Endothelial cell of umbilical vein (primary cell): ENCODE results near the gene CFAP20. TPM values are rescaled to one million over a fixed set of nuclear protein-coding genes. Genes with fewer than 3 reads are reported as not detected.
A peak's percentile ranks its signal among the peaks of the same experiment; 100 is the strongest.

Experiments
- BruUV-seq: library from RNA; stranded (reverse); fragments of 400-500 nt; replicated peaks from 2 replicates; lab custom pipeline; 2021; lab: Mats Ljungman, UMichigan
- CTCF ChIA-PET: fragments of 300-600, 350-600 bp; sonication (Branson Sonifier 250); formaldehyde crosslinking; loops from one replicate; lab custom pipeline; 2021; ENCODE audit warnings: antibody characterized with exemption, inconsistent platforms; lab: Charles Lee
- POLR2A ChIA-PET: fragments of 300-600, 350-600 bp; sonication (Branson Sonifier 250); formaldehyde crosslinking; loops from one replicate; lab custom pipeline; 2021; ENCODE audit warnings: antibody characterized with exemption, inconsistent platforms; lab: Charles Lee
- DNase-seq: peaks from one replicate; pipeline ENCODE4 v3.0.0-alpha.2; 2011; ENCODE audit warnings: low read depth, low spot score
- FAIRE-seq: peaks from 2 replicates; lab custom pipeline; 2011; peaks lifted over from hg19 to GRCh38; lab: Jason Lieb, UNC
- H2AFZ ChIP-seq: 2 replicates; pipeline ENCODE4 v1.6.0; 2012; ENCODE audit warnings: low read depth, low read length, control low read depth, inconsistent platforms
- H3K27ac ChIP-seq: 2 replicates; pipeline ENCODE4 v1.5.1; 2011; ENCODE audit warnings: low read depth, mild to moderate bottlenecking, control low read depth, low read length, moderate library complexity; ENCODE audit not compliant: insufficient read depth
- H3K27me3 ChIP-seq, 2 experiments: 2 replicates each; pipeline versions ENCODE4 v1.6.0 to v1.6.1; 2011; ENCODE audit warnings: low read length in 2 of 2, mixed read lengths in 1 of 2; ENCODE audit not compliant: control insufficient read depth in 2 of 2, insufficient read depth in 2 of 2
- H3K36me3 ChIP-seq, 2 experiments: 2 replicates in 1 of 2; 3 replicates in 1 of 2; pipeline ENCODE4 v1.5.1; 2011; ENCODE audit warnings: low read length in 2 of 2, mild to moderate bottlenecking in 1 of 2, moderate library complexity in 1 of 2; ENCODE audit not compliant: control insufficient read depth in 2 of 2, insufficient read depth in 2 of 2; ENCODE audit errors: extremely low read depth in 1 of 2
- H3K4me1 ChIP-seq: 3 replicates; pipeline ENCODE4 v1.5.1; 2011; ENCODE audit warnings: mild to moderate bottlenecking, low read length; ENCODE audit not compliant: control insufficient read depth, insufficient read depth; ENCODE audit errors: extremely low read depth
- H3K4me2 ChIP-seq: 2 replicates; pipeline ENCODE4 v1.6.1; 2011; ENCODE audit warnings: low read length, control low read depth, mixed read lengths; ENCODE audit not compliant: insufficient read depth
- H3K4me3 ChIP-seq, 3 experiments: fragments of 200-600 bp in 1 of 3; sonication (generic), shearing (Covaris generic) in 1 of 3; replicated peaks in 1 of 3; 2 replicates each; pipeline ENCODE4 v1.5.1; 2011 to 2016; ENCODE audit warnings: control low read depth in 3 of 3, low read length in 3 of 3, mild to moderate bottlenecking in 2 of 3, inconsistent platforms in 1 of 3, low read depth in 1 of 3, moderate library complexity in 1 of 3; ENCODE audit not compliant: insufficient read depth in 1 of 3
- H3K79me2 ChIP-seq: 2 replicates; pipeline ENCODE4 v1.6.0; 2012; ENCODE audit warnings: low read length, inconsistent platforms; ENCODE audit not compliant: control insufficient read depth, insufficient read depth
- H3K9ac ChIP-seq: replicated peaks from 2 replicates; pipeline ENCODE3; 2011; ENCODE audit warnings: low read length, control low read depth; ENCODE audit not compliant: insufficient read depth; ENCODE audit errors: extremely low read depth
- H3K9me1 ChIP-seq: replicated peaks from 3 replicates; pipeline ENCODE4 v1.6.0; 2011; ENCODE audit warnings: mild to moderate bottlenecking, low read length; ENCODE audit not compliant: control insufficient read depth, insufficient read depth; ENCODE audit errors: extremely low read depth
- H3K9me3 ChIP-seq: replicated peaks from 2 replicates; pipeline ENCODE4 v1.5.1; 2012; ENCODE audit warnings: low read length, inconsistent platforms; ENCODE audit not compliant: control insufficient read depth, insufficient read depth
- H4K20me1 ChIP-seq: replicated peaks from 2 replicates; pipeline ENCODE3; 2011; ENCODE audit warnings: mild to moderate bottlenecking, low read length; ENCODE audit not compliant: control insufficient read depth, insufficient read depth; ENCODE audit errors: extremely low read depth
- CTCF ChIP-seq, 2 donors: IDR thresholded peaks; 1 replicate in 1 of 2; 2 replicates in 1 of 2; pipeline ENCODE4 v1.5.1; 2011; ENCODE audit warnings: low read length in 2 of 2, mild to moderate bottlenecking in 2 of 2, moderate library complexity in 2 of 2, control low read depth in 1 of 2, inconsistent platforms in 1 of 2, low read depth in 1 of 2; ENCODE audit not compliant: insufficient read depth in 1 of 2; ENCODE audit errors: extremely low read depth in 1 of 2
- EZH2 ChIP-seq: IDR thresholded peaks from 2 replicates; pipeline ENCODE4 v1.6.1; 2012; ENCODE audit warnings: borderline replicate concordance, low read depth, mild to moderate bottlenecking, moderate library complexity, low read length, inconsistent platforms; ENCODE audit not compliant: severe bottlenecking
- FOS ChIP-seq: IDR thresholded peaks from 2 replicates; pipeline ENCODE4 v1.6.1; 2011; ENCODE audit warnings: mild to moderate bottlenecking, low read length, moderate library complexity, borderline replicate concordance; ENCODE audit not compliant: insufficient read depth
- GATA2 ChIP-seq: IDR thresholded peaks from 2 replicates; pipeline ENCODE4 v1.7.0; 2011; ENCODE audit warnings: low read depth, mild to moderate bottlenecking, moderate library complexity, mixed read lengths, low read length; ENCODE audit not compliant: insufficient read length, insufficient read depth
- JUN ChIP-seq: IDR thresholded peaks from 2 replicates; pipeline ENCODE4 v1.6.1; 2011; ENCODE audit warnings: borderline replicate concordance, low read depth; ENCODE audit not compliant: insufficient read length, insufficient read depth
- MAX ChIP-seq: IDR thresholded peaks from 2 replicates; pipeline ENCODE4 v1.6.1; 2011; ENCODE audit not compliant: insufficient read depth, insufficient read length
- MYC ChIP-seq: IDR thresholded peaks from one replicate; pipeline ENCODE4 v1.6.1; 2011; ENCODE audit warnings: mild to moderate bottlenecking, low read depth, low read length
- POLR2A ChIP-seq: IDR thresholded peaks from 2 replicates; pipeline ENCODE4 v1.6.1; 2012; ENCODE audit warnings: low read depth, mild to moderate bottlenecking, control low read depth, low read length
- POLR2AphosphoS5 ChIP-seq: IDR thresholded peaks from 2 replicates; pipeline ENCODE4 v1.6.1; 2012; ENCODE audit warnings: low read depth, mild to moderate bottlenecking, control low read depth, low read length, moderate library complexity; ENCODE audit not compliant: insufficient read depth
- dilution Hi-C: fragments of 300-500 bp; cut with MboI; formaldehyde crosslinking; loops from one replicate; pipeline ENCODE4 v1.15.0; 2019; ENCODE audit warnings: low sequenced_read_pairs; ENCODE audit not compliant: extremely low pct_ligation_motif_present
- intact Hi-C: fragments of 100-400 bp; cut with micrococcal nuclease; formaldehyde crosslinking; loops from one replicate; pipeline ENCODE4 v1.10.0; 2022
- polyA plus RNA-seq, 4 experiments: library from polyadenylated mRNA; depleted of rRNA in 3 of 4; stranded (reverse) in 3 of 4; unstranded in 1 of 4; fragments of >200 nt; gene quantifications; 2 replicates each; pipeline versions ENCODE4 v1.2.1 to v1.2.3, GENCODE V29; 2011 to 2012; ENCODE audit warnings: missing spikeins in 1 of 4
- total RNA-seq: library from RNA; stranded (reverse); gene quantifications from 2 replicates; pipeline ENCODE4 v1.2.3, GENCODE V29; 2021

Gene CFAP20
- total and polyA plus RNA-seq, 2 donors (not counting 3 experiments of a cell fraction or from before 2014, with no cell fraction given), result 44.7 to 70.9 TPM

- Histone ChIP-seq H3K27ac (no peak overlapping the region), H3K27me3 (no peaks in the 10 kb centered on the region), H2AFZ (no peak overlapping the region), H4K20me1 (peaks cover 3% of the 10 kb centered on the region), H3K9ac (peak overlapping the region; percentile 25), H3K9me3 (no peaks in the 10 kb centered on the region), H3K79me2 (peaks cover 47% of the 10 kb centered on the region), H3K36me3 (no peaks in the 10 kb centered on the region), H3K4me2 (peak overlapping the region; percentile 84), H3K9me1 (no peaks in the 10 kb centered on the region), H3K4me3 (peak overlapping the region; percentile 27 to 72 (median 72)), H3K4me1 (peaks cover 30% of the 10 kb centered on the region)
- intact Hi-C loops, result loop anchor here (2.0 to 10.0 kb wide), 4 partner anchors 31 to 393 kb away; partner anchors contain the start of gene KATNB1
- no TSS peak for BruUV-seq
- DNase-seq (no peak), FAIRE-seq (peak; percentile 74)
- CTCF ChIA-PET, result interaction anchor here (1.0 to 4.3 kb wide), 13 partner anchors 12 to 229 kb away, joined by 3 to 48 read pairs (median 5); partner anchors contain the start of genes MMP15, USB1 and ZNF319
- no peak for TF ChIP-seq POLR2AphosphoS5
- TF ChIP-seq EZH2, result no peak
- TF ChIP-seq MYC, result no peak
- no peak for TF ChIP-seq MAX
- no peak for TF ChIP-seq POLR2A
- TF ChIP-seq JUN, result no peak
- TF ChIP-seq CTCF (IDR thresholded peaks at IDR 0.05; ENCODE audit: extremely low read depth in 1 of 2, insufficient read depth in 1 of 2, low read depth in 1 of 2, low read length in 2 of 2), result no peak
- TF ChIP-seq FOS, result no peak
- no peak for TF ChIP-seq GATA2
- POLR2A ChIA-PET, result no interaction called here
- dilution Hi-C loops, result no loop called here
Observed at GRCh38 chr16:58128181-58128631, 975 bp downstream of the CFAP20 start.
